Mesenchymal stem cell (in vitro differentiated cells and primary cell): Measurements from ENCODE around the gene GRAP.
A peak's percentile ranks its signal among the peaks of the same experiment; 100 is the strongest.

Experiments used
- DNase-seq: peaks from one replicate; pipeline ENCODE4 v3.0.0-alpha.2; 2013
- H2AFZ ChIP-seq: one replicate; pipeline ENCODE4 v1.6.1; 2013; ENCODE audit warnings: low read depth, mild to moderate bottlenecking, control low read depth, inconsistent platforms, low read length, moderate library complexity
- H2AK5ac ChIP-seq: 2 replicates; pipeline ENCODE4 v1.6.1; 2013; ENCODE audit warnings: low read length, moderate library complexity, mild to moderate bottlenecking, inconsistent platforms; ENCODE audit not compliant: severe bottlenecking
- H2BK120ac ChIP-seq: one replicate; pipeline ENCODE4 v1.6.1; 2013; ENCODE audit warnings: low read depth, mild to moderate bottlenecking, inconsistent platforms, low read length, moderate library complexity
- H2BK12ac ChIP-seq, 2 experiments: one replicate each; pipeline ENCODE4 v1.6.1; 2013; ENCODE audit warnings: inconsistent platforms in 2 of 2, low read length in 2 of 2, mild to moderate bottlenecking in 2 of 2, moderate library complexity in 2 of 2, control low read depth in 1 of 2
- H2BK15ac ChIP-seq: one replicate; pipeline ENCODE4 v1.6.1; 2013; ENCODE audit warnings: mild to moderate bottlenecking, low read depth, inconsistent platforms; ENCODE audit not compliant: poor library complexity, severe bottlenecking
- H2BK5ac ChIP-seq: 2 replicates; pipeline ENCODE4 v1.6.1; 2013; ENCODE audit warnings: low read depth, mild to moderate bottlenecking, low read length, control low read depth, inconsistent platforms; ENCODE audit not compliant: poor library complexity, severe bottlenecking
- H3K14ac ChIP-seq, 2 experiments: one replicate each; pipeline ENCODE4 v1.6.1; 2013; ENCODE audit warnings: inconsistent platforms in 2 of 2, low read length in 2 of 2, control low read depth in 1 of 2, mild to moderate bottlenecking in 1 of 2, moderate library complexity in 1 of 2
- H3K18ac ChIP-seq, 2 experiments: one replicate each; pipeline ENCODE4 v1.6.1; 2013; ENCODE audit warnings: inconsistent platforms in 2 of 2, low read length in 2 of 2, control low read depth in 1 of 2, low read depth in 1 of 2, mild to moderate bottlenecking in 1 of 2
- H3K23ac ChIP-seq, 2 experiments: one replicate each; pipeline ENCODE4 v1.6.1; 2013; ENCODE audit warnings: inconsistent platforms in 2 of 2, low read length in 2 of 2, mild to moderate bottlenecking in 2 of 2, moderate library complexity in 2 of 2, control low read depth in 1 of 2
- H3K27ac ChIP-seq: 2 replicates; pipeline ENCODE4 v1.5.1; 2013; ENCODE audit warnings: mild to moderate bottlenecking, moderate library complexity, low read length, control low read depth, inconsistent platforms; ENCODE audit not compliant: poor library complexity, severe bottlenecking
- H3K27me3 ChIP-seq, 2 experiments: 2 replicates each; pipeline versions ENCODE4 v1.6.1 to v1.7.0; 2013; ENCODE audit warnings: low read length in 2 of 2, mild to moderate bottlenecking in 2 of 2, moderate library complexity in 2 of 2, control low read depth in 1 of 2, inconsistent platforms in 1 of 2; ENCODE audit not compliant: control insufficient read depth in 1 of 2, insufficient read depth in 1 of 2
- H3K36me3 ChIP-seq, 2 experiments: 2 replicates each; pipeline versions ENCODE4 v1.6.1 to v1.7.0; 2013; ENCODE audit warnings: low read length in 2 of 2, control low read depth in 1 of 2, inconsistent platforms in 1 of 2, low read depth in 1 of 2, mild to moderate bottlenecking in 1 of 2; ENCODE audit not compliant: insufficient read depth in 2 of 2, control insufficient read depth in 1 of 2
- H3K4ac ChIP-seq, 2 experiments: one replicate each; pipeline ENCODE4 v1.6.1; 2013; ENCODE audit warnings: inconsistent platforms in 2 of 2, low read length in 2 of 2, mild to moderate bottlenecking in 2 of 2, moderate library complexity in 2 of 2, control low read depth in 1 of 2, low read depth in 1 of 2
- H3K4me1 ChIP-seq: 2 replicates; pipeline ENCODE4 v1.6.1; 2013; ENCODE audit warnings: low read depth, low read length, control low read depth; ENCODE audit not compliant: control insufficient read depth, insufficient read depth
- H3K4me2 ChIP-seq: 2 replicates; pipeline ENCODE4 v1.6.1; 2013; ENCODE audit warnings: low read length, mild to moderate bottlenecking, inconsistent platforms; ENCODE audit not compliant: poor library complexity, severe bottlenecking
- H3K4me3 ChIP-seq, 2 experiments: 2 replicates each; pipeline versions ENCODE4 v1.5.1 to v1.7.0; 2013; ENCODE audit warnings: low read length in 2 of 2, mild to moderate bottlenecking in 2 of 2, control low read depth in 1 of 2, low read depth in 1 of 2; ENCODE audit not compliant: insufficient read depth in 1 of 2
- H3K79me1 ChIP-seq: replicated peaks from 2 replicates; pipeline ENCODE4 v1.6.1; 2013; ENCODE audit warnings: mild to moderate bottlenecking, control low read depth, low read length, inconsistent platforms; ENCODE audit not compliant: poor library complexity, severe bottlenecking
- H3K9ac ChIP-seq: 2 replicates; pipeline ENCODE4 v1.7.0; 2013; ENCODE audit warnings: mild to moderate bottlenecking, low read length, moderate library complexity
- H3K9me3 ChIP-seq: 2 replicates; pipeline ENCODE4 v1.7.0; 2013; ENCODE audit warnings: mild to moderate bottlenecking, low read length; ENCODE audit not compliant: control insufficient read depth
- H4K8ac ChIP-seq: one replicate; pipeline ENCODE4 v1.6.1; 2013; ENCODE audit warnings: inconsistent platforms, mild to moderate bottlenecking, low read length, moderate library complexity
- H4K91ac ChIP-seq: one replicate; pipeline ENCODE4 v1.6.1; 2013; ENCODE audit warnings: mild to moderate bottlenecking, low read length, inconsistent platforms
- WGBS: methylation state at CpG from one replicate; pipeline ENCODE4 v1.1.7; 2013; ENCODE audit warnings: mixed read lengths; 5-methylcytosine and 5-hydroxymethylcytosine counted together

The GRAP gene

DNA sequence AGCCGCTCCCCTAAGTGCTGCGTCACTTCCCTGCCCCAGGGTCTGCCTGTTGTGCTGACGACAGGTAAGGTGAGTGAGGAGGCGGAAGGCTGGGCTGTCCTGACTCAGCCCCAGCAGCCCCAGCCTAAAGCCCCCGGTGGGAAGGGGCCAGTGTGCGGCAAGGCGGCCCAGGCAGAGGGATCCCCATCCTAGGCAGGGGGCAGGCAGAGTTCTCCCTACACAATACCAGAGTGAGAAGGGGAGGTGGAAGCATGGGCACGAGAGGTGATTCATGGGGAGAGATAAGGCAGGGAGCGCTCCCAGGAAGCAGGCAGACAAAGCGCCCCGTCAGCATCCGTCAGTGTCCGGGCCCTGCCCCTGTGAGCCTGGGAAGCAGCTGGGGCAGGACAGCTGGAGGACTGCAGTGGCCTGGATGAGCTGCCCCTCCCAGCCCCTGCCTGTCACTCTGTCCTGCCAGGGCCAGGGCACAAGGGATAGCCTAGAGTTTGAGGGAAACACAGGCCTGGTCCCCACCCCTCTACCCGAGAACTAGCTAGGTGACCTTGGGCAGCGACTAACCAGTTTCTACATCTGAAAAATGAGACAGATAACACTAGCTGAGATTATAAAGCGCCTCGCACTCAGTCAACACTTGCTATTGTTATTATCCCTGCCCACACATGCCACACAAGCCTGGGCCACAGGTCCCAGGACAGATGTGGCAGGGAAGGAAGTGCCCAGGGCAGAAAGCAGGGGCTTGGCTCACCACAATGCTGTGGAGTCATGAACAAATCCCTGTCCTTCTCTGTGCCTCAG is 46.0 kb downstream of the GRAP start:
- Histone ChIP-seq H3K23ac (no peak overlapping the region), H2BK12ac (peak overlapping the region in 1 of 2 experiments; percentile 49), H2AK5ac (no peak overlapping the region), H3K4ac (no peak overlapping the region), H4K91ac (no peak overlapping the region), H3K4me3 (no peak overlapping the region), H2BK120ac (no peak overlapping the region), H2BK15ac (no peak overlapping the region), H3K18ac (no peak overlapping the region), H4K8ac (no peak overlapping the region), H3K27me3 (no peaks in the 10 kb centered on the region), H2BK5ac (no peak overlapping the region), H2AFZ (no peak overlapping the region), H3K27ac (no peak overlapping the region), H3K14ac (peak overlapping the region in 1 of 2 experiments; percentile 6), H3K9ac (no peak overlapping the region), H3K4me2 (no peak overlapping the region), H3K4me1 (peaks cover 51% of the 10 kb centered on the region), H3K79me1 (peaks cover 47% of the 10 kb centered on the region), H3K9me3 (no peaks in the 10 kb centered on the region), H3K36me3 (peaks cover 11 to 43% of the 10 kb centered on the region in 2 experiments)
- DNase-seq, result peak; percentile 54
- WGBS, result 78% methylated on average over 17 of the region's 17 CpGs

GRCh38 chr17:18999911-19000310 is 46.8 kb downstream of the GRAP start:
- H2BK5ac ChIP-seq, result no peak overlapping the region
- peaks cover 47% of the 10 kb centered on the region for H3K79me1 ChIP-seq
- no peak for DNase-seq
- no peak overlapping the region for H3K4me3 ChIP-seq
- peaks cover 47% of the 10 kb centered on the region for H3K4me1 ChIP-seq
- no peak overlapping the region for H2BK120ac ChIP-seq
- no peak overlapping the region for H2AK5ac ChIP-seq
- H4K8ac ChIP-seq, result no peak overlapping the region
- H3K4me2 ChIP-seq, result no peak overlapping the region
- H3K4ac ChIP-seq, result no peak overlapping the region
- H2BK12ac ChIP-seq, result no peak overlapping the region
- no peak overlapping the region for H3K14ac ChIP-seq
- H2AFZ ChIP-seq, result no peak overlapping the region
- H3K23ac ChIP-seq, result no peak overlapping the region
- H3K9me3 ChIP-seq, result peaks cover 6% of the 10 kb centered on the region
- peaks cover 11 to 43% of the 10 kb centered on the region in 2 experiments for H3K36me3 ChIP-seq
- H3K27me3 ChIP-seq, result no peaks in the 10 kb centered on the region
- no peak overlapping the region for H4K91ac ChIP-seq
- H3K9ac ChIP-seq, result no peak overlapping the region
- H2BK15ac ChIP-seq, result no peak overlapping the region
- WGBS, result 93% methylated on average over 6 of the region's 6 CpGs
- H3K18ac ChIP-seq, result no peak overlapping the region
- H3K27ac ChIP-seq, result no peak overlapping the region

DNA sequence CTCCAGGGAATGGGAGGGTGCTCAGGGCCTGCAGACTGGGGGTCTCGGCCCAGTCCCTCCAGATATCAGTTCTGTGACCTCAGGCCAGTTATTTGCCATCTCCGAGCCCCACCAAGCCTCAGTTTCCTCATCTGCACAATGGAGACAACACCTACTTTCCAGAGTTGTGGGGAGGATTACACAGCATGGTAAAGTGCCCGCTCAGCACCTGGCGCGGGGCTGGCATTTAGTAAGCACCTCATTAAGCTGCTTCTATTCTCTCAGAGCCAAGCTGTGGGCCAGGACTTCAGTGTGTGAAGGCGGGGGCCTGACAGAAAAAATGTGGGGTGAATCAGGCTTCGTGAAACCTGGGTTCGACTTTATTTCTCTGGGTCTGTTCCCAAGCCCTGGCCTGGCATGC is 47.4 kb downstream of the GRAP start:
- no peaks in the 10 kb centered on the region for H3K27me3 ChIP-seq
- H3K4me2 ChIP-seq, result no peak overlapping the region
- H2BK5ac ChIP-seq, result no peak overlapping the region
- no peak overlapping the region for H3K4me3 ChIP-seq
- no peak overlapping the region for H3K23ac ChIP-seq
- H3K27ac ChIP-seq, result no peak overlapping the region
- DNase-seq, result no peak
- 98% methylated on average over 8 of the region's 8 CpGs for WGBS
- peaks cover 11 to 43% of the 10 kb centered on the region in 2 experiments for H3K36me3 ChIP-seq
- no peak overlapping the region for H2BK12ac ChIP-seq
- H3K4me1 ChIP-seq, result peaks cover 44% of the 10 kb centered on the region
- H3K18ac ChIP-seq, result no peak overlapping the region
- H4K91ac ChIP-seq, result no peak overlapping the region
- H3K9me3 ChIP-seq, result peaks cover 6% of the 10 kb centered on the region
- H2BK120ac ChIP-seq, result no peak overlapping the region
- H2AFZ ChIP-seq, result no peak overlapping the region
- no peak overlapping the region for H2AK5ac ChIP-seq
- H3K9ac ChIP-seq, result no peak overlapping the region
- peak overlapping the region; percentile 23 for H2BK15ac ChIP-seq
- no peak overlapping the region for H3K14ac ChIP-seq
- H3K79me1 ChIP-seq, result peaks cover 46% of the 10 kb centered on the region
- H3K4ac ChIP-seq, result no peak overlapping the region
- H4K8ac ChIP-seq, result no peak overlapping the region

DNA sequence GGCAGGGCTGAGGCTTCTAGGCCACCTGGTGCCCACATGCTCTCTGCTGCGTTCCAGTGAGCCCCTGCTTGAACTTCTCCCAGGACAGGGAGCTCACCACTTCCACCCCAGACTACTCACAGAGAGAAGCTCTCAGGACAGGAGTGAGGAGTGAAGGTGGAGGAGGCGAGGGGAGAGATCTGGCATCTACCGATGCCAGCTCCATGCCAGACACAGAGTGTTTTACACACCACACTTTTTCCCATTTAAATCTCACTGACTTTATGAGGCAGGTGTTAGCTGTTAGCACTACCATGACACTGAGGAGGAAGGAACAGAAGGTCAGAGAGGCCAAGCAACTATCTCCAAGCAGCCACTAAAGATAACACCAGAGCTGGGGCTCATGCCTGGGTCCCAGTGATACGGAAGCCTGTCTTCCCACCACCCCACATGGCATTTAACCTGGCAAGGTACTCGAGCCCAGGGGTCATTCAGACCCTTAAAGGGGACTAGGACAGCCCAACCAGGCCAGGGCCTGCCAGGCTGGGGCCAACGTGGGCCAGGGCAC is 49.0 kb downstream of the GRAP start:
- Histone ChIP-seq H2BK5ac (no peak overlapping the region), H2AK5ac (no peak overlapping the region), H3K4me3 (no peak overlapping the region), H3K4ac (no peak overlapping the region), H3K27me3 (no peaks in the 10 kb centered on the region), H2BK15ac (no peak overlapping the region), H3K14ac (no peak overlapping the region), H4K91ac (no peak overlapping the region), H3K4me2 (no peak overlapping the region), H3K18ac (no peak overlapping the region), H3K9me3 (peaks cover 6% of the 10 kb centered on the region), H2AFZ (no peak overlapping the region), H2BK120ac (no peak overlapping the region), H4K8ac (no peak overlapping the region), H2BK12ac (no peak overlapping the region), H3K9ac (no peak overlapping the region), H3K4me1 (peaks cover 32% of the 10 kb centered on the region), H3K27ac (no peak overlapping the region), H3K36me3 (peaks cover 11 to 51% of the 10 kb centered on the region in 2 experiments), H3K23ac (no peak overlapping the region), H3K79me1 (peaks cover 48% of the 10 kb centered on the region)
- WGBS, result 86% methylated on average over 6 of the region's 6 CpGs
- no peak for DNase-seq
